Testis (tissue), 2 donors: Measurements from ENCODE around the gene NUBP2.

Source experiments
- CTCF ChIP-seq, 3 experiments: fragments of 450-650 bp in 2 of 3; fragments of 200-600 bp in 1 of 3; sonication (generic) in 1 of 3; IDR thresholded peaks; one replicate each; pipeline ENCODE4 v1.5.1; 2016 to 2019; ENCODE audit warnings: antibody characterized with exemption in 3 of 3, mild to moderate bottlenecking in 2 of 3, moderate library complexity in 1 of 3
- POLR2A ChIP-seq: fragments of 450-650 bp; IDR thresholded peaks from one replicate; pipeline ENCODE4 v1.6.1; 2017; ENCODE audit warnings: antibody characterized with exemption, mild to moderate bottlenecking, moderate library complexity

- TF ChIP-seq CTCF (IDR thresholded peaks at IDR 0.05) (no peak), POLR2A (no peak)
Measured at GRCh38 chr16:1828645-1829410, 46.1 kb downstream of the NUBP2 start.
